ENCODE data around the gene BTLA. TPM values are rescaled to one million over a fixed set of nuclear protein-coding genes. Genes with fewer than 3 reads are reported as not detected.

The BTLA gene
- total and polyA plus RNA-seq, 10 of the 15 experiments (the other 5 are each of a cell fraction or from before 2014, with no cell fraction given), result 55.4 to 134 (median 84.2) TPM

DNA sequence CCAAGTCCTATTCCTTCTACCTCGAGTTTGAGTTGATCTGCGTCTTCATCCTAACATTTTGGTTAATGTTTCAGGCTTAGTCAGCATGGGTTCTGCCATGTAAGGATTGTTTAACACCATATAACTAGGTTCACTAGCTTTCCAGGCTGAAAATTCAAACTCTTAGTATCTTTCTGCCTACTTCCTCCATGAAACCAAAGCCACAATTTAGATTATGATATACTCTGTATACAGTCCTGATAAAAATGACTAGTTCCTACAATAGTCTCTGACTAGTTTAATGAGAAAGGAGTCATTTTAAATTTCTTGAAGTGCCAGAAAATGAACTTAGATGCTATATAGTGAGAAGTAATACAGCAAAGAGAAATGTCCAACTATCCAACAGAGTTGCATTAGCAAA, 6.6 kb upstream of the BTLA start (continued):
- TF ChIP-seq, protein P1, sequence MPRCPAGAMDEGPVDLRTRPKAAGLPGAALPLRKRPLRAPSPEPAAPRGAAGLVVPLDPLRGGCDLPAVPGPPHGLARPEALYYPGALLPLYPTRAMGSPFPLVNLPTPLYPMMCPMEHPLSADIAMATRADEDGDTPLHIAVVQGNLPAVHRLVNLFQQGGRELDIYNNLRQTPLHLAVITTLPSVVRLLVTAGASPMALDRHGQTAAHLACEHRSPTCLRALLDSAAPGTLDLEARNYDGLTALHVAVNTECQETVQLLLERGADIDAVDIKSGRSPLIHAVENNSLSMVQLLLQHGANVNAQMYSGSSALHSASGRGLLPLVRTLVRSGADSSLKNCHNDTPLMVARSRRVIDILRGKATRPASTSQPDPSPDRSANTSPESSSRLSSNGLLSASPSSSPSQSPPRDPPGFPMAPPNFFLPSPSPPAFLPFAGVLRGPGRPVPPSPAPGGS (IDR thresholded peaks at IDR 0.05; ENCODE audit: borderline replicate concordance, insufficient read depth, low read depth, low read length, poor library complexity, severe bottlenecking), result no peak
- TF ChIP-seq ZNF274 (IDR thresholded peaks at IDR 0.05; ENCODE audit: insufficient read depth, insufficient read length), result no peak
- TF ChIP-seq SUPT20H (IDR thresholded peaks at IDR 0.05; ENCODE audit: borderline replicate concordance, control insufficient read depth, low read depth, low read length), result no peak
- TF ChIP-seq LARP7 (IDR thresholded peaks at IDR 0.05), result no peak
- no peak for TF ChIP-seq CBFB (IDR thresholded peaks at IDR 0.05; ENCODE audit: low read depth)
- TF ChIP-seq SIX5 (IDR thresholded peaks at IDR 0.05; ENCODE audit: low read depth, low read length, severe bottlenecking), result no peak
- TF ChIP-seq NFXL1 (IDR thresholded peaks at IDR 0.05; ENCODE audit: borderline replicate concordance), result no peak
- TF ChIP-seq, protein P2, sequence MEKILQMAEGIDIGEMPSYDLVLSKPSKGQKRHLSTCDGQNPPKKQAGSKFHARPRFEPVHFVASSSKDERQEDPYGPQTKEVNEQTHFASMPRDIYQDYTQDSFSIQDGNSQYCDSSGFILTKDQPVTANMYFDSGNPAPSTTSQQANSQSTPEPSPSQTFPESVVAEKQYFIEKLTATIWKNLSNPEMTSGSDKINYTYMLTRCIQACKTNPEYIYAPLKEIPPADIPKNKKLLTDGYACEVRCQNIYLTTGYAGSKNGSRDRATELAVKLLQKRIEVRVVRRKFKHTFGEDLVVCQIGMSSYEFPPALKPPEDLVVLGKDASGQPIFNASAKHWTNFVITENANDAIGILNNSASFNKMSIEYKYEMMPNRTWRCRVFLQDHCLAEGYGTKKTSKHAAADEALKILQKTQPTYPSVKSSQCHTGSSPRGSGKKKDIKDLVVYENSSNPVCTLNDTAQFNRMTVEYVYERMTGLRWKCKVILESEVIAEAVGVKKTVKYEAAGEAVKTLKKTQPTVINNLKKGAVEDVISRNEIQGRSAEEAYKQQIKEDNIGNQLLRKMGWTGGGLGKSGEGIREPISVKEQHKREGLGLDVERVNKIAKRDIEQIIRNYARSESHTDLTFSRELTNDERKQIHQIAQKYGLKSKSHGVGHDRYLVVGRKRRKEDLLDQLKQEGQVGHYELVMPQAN (conservative IDR thresholded peaks at IDR 0.05), result no peak
- TF ChIP-seq YY1 (IDR thresholded peaks at IDR 0.05; ENCODE audit: low read depth, low read length), result no peak
- no peak for TF ChIP-seq ZNF24 (IDR thresholded peaks at IDR 0.05)
